Brain pericyte (primary cell): ENCODE measurements around the gene DYRK4.
A peak's percentile ranks its signal among the peaks of the same experiment; 100 is the strongest.

ENCODE experiments used
- DNase-seq: peaks from one replicate; pipeline ENCODE4 v3.0.0-alpha.2; 2012; ENCODE audit warnings: low read depth, low spot score

Gene DYRK4

DNA sequence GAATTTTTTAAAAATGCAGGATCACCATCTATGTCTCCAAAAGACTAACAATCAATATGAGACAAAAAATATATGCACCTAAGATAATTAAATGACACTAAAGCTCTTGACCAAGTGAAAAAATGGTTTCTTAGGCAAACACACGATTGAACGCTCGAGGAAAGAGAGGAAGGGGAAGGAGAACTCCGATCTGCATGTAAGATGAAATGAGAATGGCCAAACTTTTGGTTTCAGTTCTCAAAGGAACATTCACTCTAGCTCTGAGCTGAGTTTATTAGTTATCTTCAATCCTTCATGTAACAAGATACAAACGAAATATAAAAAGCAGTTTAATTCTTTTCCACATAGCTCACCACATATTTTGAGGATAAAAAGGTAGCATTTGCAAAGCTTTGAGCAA is 2.8 kb downstream of the DYRK4 start:
- no peak for DNase-seq

- DNase-seq, result no peak
These were observed 4.5 kb downstream of the DYRK4 start for GRCh38 chr12:4566474-4566873.

GRCh38 chr12:4567073-4567881 is 5.3 kb downstream of the DYRK4 start:
- no peak for DNase-seq

GRCh38 chr12:4569261-4569660 is 7.3 kb downstream of the DYRK4 start:
- DNase-seq, result no peak

DNA sequence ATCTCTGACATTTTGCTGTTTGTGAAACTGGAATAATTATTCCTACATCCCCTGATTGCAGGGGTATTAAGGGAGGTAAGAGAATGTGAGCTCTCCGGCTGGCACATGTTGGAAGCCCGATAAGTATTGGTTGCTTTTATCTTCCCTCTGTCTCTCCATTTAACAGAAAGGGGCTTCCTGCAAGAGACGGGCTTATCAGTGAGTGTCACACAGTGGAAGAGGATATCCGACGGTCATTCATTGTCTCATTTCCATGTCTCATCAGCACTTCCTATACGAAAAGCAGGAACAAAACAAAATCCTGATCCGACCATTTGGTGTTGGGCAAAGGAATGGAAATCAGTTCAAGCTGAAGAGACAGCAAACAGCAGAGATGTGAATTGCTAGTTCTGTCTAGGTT is 10.7 kb downstream of the DYRK4 start:
- DNase-seq, result no peak

DNA sequence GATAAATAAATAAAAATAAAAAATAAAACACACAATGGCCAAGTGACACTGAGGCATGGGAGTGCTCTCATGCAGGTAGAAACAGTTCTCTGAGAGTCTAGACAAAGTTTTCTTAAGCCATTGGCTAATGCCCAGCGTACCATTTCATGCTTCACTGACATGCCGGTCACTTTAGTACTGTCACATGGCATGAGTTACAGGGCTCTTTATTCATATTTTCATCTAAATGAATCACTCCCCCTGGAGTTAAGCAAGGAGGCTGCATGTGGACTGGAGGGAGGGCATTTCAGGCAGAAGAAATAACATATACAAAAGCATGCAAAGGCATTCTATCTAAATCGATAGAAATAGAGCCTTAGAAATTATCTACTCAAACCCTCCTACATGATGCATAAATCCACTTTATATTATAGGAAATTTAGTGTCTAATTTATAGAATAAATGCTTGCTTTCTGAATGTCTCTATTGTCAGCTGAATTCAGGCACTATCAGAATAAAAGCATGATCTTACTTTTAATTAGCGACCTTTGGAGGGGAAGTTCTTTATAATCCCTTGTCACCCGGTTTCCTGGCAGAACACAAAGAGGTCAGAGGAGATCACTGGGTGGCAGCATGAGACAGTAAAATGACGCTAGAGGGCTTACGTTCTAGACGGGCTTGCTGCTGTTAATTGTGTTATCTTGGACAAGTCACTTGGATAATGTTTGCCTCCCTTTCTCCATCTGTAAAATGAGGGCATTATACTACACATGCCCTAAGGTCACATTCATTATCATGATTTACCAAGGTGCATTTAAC is 17.5 kb downstream of the DYRK4 start:
- no peak for DNase-seq

GRCh38 chr12:4580281-4580688 is 18.3 kb downstream of the DYRK4 start:
- no peak for DNase-seq

GRCh38 chr12:4584281-4584680 is 22.3 kb downstream of the DYRK4 start:
- DNase-seq, result no peak

DNA sequence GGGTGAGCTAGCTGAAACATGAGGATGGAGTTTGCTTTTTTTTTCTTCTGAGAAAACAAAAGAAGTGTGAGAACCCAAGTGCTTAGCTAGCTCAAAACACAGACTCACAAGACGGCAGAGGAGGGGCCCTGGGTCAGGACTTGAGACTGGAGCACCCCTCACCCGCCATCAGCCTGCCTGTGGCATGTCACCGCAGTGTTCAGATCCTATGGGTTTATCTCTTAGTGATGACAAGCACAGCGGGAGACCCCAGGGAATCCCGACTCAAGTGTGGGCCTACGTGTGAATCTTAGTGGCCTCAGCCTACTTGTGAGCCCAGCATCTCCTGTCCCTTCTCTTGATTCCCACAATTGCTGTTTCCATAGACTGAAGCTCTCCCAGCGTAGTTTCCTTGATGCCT is 22.9 kb downstream of the DYRK4 start:
- no peak for DNase-seq

DNA sequence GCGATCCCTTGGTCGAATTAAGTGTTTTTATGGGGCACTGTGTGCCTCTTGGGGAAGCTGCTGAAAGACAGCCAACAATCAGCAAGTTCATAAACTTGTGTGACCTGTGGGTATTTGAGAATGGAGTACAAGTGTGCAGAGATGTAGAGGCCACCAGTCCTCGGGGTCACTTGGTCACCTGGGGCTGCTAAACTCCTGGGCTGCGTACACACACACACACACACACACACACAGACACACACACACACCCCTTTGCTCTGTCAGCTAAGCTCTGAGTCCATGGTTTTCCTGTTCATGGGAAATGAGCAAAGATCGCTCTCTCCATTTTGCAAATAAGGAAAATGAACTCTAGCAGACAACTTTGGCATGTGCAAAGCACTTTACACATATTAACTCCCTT is 24.5 kb downstream of the DYRK4 start:
- no peak for DNase-seq

- no peak for DNase-seq
These were observed 25.1 kb downstream of the DYRK4 start for GRCh38 chr12:4587108-4587507.

DNA sequence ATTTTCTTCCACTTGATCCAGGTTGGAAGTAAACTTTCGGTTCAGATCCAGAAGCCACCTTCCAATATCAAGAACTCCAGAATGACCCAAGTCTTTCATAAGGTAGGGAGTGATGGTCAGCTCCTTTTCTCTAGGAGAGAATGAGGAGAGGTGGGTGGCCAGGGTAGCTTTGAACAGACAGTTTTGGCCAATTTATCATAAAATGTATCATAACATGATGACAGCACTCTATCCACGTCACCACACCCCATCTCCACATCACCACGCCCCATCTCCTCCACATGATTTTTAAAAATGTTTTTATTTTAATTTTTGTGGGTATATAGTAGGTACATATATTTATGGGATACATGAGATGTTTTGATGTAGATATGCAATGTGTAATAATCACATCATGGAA is 26.9 kb downstream of the DYRK4 start:
- DNase-seq, result no peak

- no peak for DNase-seq
These were observed 27.9 kb downstream of the DYRK4 start for GRCh38 chr12:4589941-4590340.

- DNase-seq, result no peak
These were observed 29.2 kb downstream of the DYRK4 start for GRCh38 chr12:4591180-4591687.

DNA sequence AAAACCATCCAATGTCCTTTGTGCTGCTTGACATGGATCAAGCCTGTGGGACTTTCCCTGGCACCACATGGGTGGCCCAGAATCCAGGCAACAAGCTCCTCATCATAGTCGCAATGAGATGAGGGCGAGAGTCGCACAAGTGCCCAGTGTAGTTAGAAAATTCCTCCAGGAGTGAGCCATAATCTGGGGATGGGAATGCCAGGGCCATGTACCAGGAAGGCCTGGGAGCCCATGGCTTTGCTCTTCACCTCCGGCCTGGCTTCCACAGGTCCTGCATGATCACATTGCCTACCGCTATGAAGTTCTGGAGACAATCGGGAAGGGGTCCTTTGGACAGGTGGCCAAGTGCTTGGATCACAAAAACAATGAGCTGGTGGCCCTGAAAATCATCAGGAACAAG is 33.9 kb downstream of the DYRK4 start:
- no peak for DNase-seq

DNA sequence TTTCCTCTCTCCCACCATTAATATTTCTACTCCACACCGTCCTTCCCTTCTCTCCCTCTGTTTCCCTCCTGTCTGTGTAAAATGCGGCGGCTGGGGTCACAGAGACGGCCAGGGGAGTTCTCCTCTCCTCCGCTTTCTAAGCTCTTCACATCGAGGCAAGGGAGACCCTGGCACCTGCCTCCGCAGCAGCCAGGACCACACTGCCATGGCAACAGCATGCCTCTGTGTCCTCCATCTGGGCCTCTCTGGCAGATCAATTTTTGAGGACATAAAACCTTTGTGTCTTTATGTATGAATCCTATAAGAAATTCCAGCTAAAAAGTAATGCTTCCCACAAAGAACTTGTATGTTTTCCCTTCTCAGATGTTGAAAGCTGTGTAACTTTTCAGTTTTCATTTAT is 41.4 kb downstream of the DYRK4 start:
- DNase-seq, result no peak

- no peak for DNase-seq
These were observed 41.9 kb downstream of the DYRK4 start for GRCh38 chr12:4603946-4604345.

GRCh38 chr12:4604684-4605193 is 42.7 kb downstream of the DYRK4 start:
- DNase-seq, result peak; percentile 63

DNA sequence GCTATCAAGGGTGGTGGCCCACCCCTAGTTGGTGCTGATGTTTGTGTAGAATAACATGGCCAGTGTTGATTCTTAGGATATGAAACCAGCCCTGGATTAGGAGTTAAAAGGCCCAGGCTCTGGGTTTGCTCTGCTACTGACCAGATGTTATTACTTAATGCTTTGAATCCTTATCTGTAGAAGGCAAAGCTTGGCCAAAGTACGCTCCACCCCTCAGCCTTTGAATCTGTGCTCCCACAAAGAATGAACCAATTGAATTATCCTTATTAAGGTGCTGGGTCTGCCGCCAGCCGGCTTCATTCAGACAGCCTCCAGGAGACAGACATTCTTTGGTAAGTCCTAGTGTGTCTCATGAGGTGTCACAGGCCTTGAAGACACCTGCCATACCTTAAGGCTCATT is 45.0 kb downstream of the DYRK4 start:
- DNase-seq, result no peak

DNA sequence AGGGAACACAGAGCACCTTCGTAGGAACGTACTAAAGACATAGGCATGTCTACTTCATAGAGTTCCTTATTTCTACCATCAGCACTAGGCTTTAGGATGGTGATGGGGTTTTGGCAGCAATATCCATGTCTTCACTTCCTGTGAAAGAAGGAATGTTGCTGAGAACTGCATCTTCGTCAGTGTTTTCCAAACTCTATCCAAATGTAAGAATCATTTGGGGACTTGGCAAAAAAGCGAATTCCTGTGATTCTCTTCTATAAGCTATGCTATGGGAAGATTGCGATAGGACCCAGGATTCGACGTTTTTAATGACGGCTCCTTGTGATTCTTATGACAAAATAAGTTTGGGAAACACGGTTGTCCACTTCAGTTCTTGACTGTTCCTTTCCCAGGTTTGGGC is 47.1 kb downstream of the DYRK4 start:
- DNase-seq, result no peak

DNA sequence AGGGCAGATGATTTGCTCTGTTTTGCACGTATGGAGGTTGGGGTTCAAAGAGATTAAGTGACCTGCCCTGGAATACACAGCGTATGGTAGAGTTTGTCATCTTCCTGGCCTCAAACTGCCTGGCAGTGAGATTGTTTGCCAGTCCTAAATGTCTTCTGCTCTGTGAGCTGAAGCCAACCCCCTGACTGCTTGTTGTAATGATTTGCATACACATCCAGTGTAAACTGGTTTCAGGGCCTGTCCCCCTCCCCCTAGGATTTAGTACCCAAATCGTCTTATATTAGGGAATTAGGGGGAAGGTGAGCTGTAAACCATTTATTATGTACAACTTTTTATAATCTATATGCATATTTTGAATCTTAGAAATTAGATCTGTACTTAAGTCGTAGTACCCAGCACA is 48.5 kb downstream of the DYRK4 start:
- no peak for DNase-seq

- no peak for DNase-seq
These were observed 53.7 kb downstream of the DYRK4 start for GRCh38 chr12:4615667-4616066.

- DNase-seq, result no peak
These were observed 59.5 kb downstream of the DYRK4 start for GRCh38 chr12:4621511-4621910.
